Measurements from ENCODE around the gene HRCT1.
"Not testable (repeated sequence)": the region's sequence is repeated elsewhere in the genome, so short reads cannot be mapped to it uniquely, and the experiment has no call there.

The HRCT1 gene

GRCh38 chr9:35892051-35892450, 14.0 kb upstream of the HRCT1 start:
- in situ Hi-C loops (cut with MboI; ENCODE audit: low sequenced_read_pairs): loop anchor here (25.0 kb wide), 1 partner anchor 105 kb away; the partner anchor contains the start of gene NPR2

GRCh38 chr9:35896570-35896969, 9.4 kb upstream of the HRCT1 start:
- in situ Hi-C loops (cut with MboI; ENCODE audit: low sequenced_read_pairs): loop anchor here (25.0 kb wide), 1 partner anchor 109 kb away; the partner anchor contains the start of gene NPR2

GRCh38 chr9:35897376-35898099, 8.5 kb upstream of the HRCT1 start:
- in situ Hi-C loops (cut with MboI; ENCODE audit: low sequenced_read_pairs): loop anchor here (25.0 kb wide), 1 partner anchor 110 kb away; the partner anchor contains the start of gene NPR2

GRCh38 chr9:35898337-35898736, 7.7 kb upstream of the HRCT1 start:
- in situ Hi-C loops (cut with MboI; ENCODE audit: low sequenced_read_pairs): loop anchor here (25.0 kb wide), 1 partner anchor 111 kb away; the partner anchor contains the start of gene NPR2

GRCh38 chr9:35899021-35899420, 7.0 kb upstream of the HRCT1 start:
- in situ Hi-C loops (cut with MboI; ENCODE audit: low sequenced_read_pairs): loop anchor here (25.0 kb wide), 1 partner anchor 112 kb away; the partner anchor contains the start of gene NPR2

GRCh38 chr9:35903049-35903448, 3.0 kb upstream of the HRCT1 start:
- in situ Hi-C loops (cut with MboI; ENCODE audit: low sequenced_read_pairs): no loop called here

- in situ Hi-C loops (cut with MboI; ENCODE audit: low sequenced_read_pairs): no loop called here
Observed at GRCh38 chr9:35904338-35904737, 1.7 kb upstream of the HRCT1 start.

- in situ Hi-C loops (cut with MboI; ENCODE audit: low sequenced_read_pairs): no loop called here
Observed at GRCh38 chr9:35905051-35905781, 786 bp upstream of the HRCT1 start.

GRCh38 chr9:35906923-35907699, 1.1 kb downstream of the HRCT1 start:
- in situ Hi-C loops (cut with MboI; ENCODE audit: low sequenced_read_pairs): no loop called here

- in situ Hi-C loops (cut with MboI; ENCODE audit: low sequenced_read_pairs): no loop called here
Observed at GRCh38 chr9:35907711-35908503, 1.9 kb downstream of the HRCT1 start.

GRCh38 chr9:35908504-35909125, 2.6 kb downstream of the HRCT1 start:
- in situ Hi-C loops (cut with MboI; ENCODE audit: low sequenced_read_pairs): no loop called here

- in situ Hi-C loops (cut with MboI; ENCODE audit: low sequenced_read_pairs): no loop called here
Observed at GRCh38 chr9:35909274-35909673, 3.3 kb downstream of the HRCT1 start, which contains the start of gene SPAAR. TSS of gene SPAAR (plus strand) at chr9:35909490. CDS start at chr9:35910464, 974 bp downstream.

- in situ Hi-C loops (cut with MboI; ENCODE audit: low sequenced_read_pairs): no loop called here
Observed at GRCh38 chr9:35909687-35910612, 3.9 kb downstream of the HRCT1 start.

- in situ Hi-C loops (cut with MboI; ENCODE audit: low sequenced_read_pairs): no loop called here
Observed at GRCh38 chr9:35910613-35911359, 4.8 kb downstream of the HRCT1 start.

- in situ Hi-C loops (cut with MboI; ENCODE audit: low sequenced_read_pairs): no loop called here
Observed at GRCh38 chr9:35911690-35912089, 5.7 kb downstream of the HRCT1 start.

GRCh38 chr9:35912791-35913400, 6.9 kb downstream of the HRCT1 start:
- in situ Hi-C loops (cut with MboI; ENCODE audit: low sequenced_read_pairs): no loop called here

- in situ Hi-C loops (cut with MboI; ENCODE audit: low sequenced_read_pairs): not testable (repeated sequence)
Observed at GRCh38 chr9:35913429-35913828, 7.4 kb downstream of the HRCT1 start.
